Cerebellar nuclear complex (tissue), 1 donor: ENCODE results near the gene CAMTA1.
A peak's percentile ranks its signal among the peaks of the same experiment; 100 is the strongest.
"Not testable (repeated sequence)": the region's sequence is repeated elsewhere in the genome, so short reads cannot be mapped to it uniquely, and the experiment has no call there.

Experiments used
- DNase-seq, 2 experiments: peaks; one replicate each; lab custom pipeline; 2025; lab: John Stamatoyannopoulos, UW

Gene CAMTA1

DNA sequence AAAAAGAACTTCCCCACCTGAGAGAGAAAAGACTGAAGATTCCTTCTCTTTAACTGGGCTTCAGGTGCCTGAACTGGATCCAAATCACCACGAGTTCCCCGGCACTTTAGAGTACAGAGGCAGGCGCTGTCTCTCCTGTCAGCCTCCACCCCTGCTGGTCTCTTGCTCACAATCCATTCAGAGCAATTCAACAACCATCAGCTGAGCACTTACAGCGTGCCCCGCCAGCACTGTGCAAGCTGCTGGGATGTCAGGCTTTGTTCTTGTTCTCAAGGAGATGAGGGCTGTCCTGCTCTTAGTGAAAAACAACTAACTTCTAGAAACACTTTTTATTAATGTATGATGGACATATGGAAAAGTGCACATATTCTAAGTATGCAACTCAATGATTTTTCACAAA, 917.1 kb downstream of the CAMTA1 start:
- no peak for DNase-seq

DNA sequence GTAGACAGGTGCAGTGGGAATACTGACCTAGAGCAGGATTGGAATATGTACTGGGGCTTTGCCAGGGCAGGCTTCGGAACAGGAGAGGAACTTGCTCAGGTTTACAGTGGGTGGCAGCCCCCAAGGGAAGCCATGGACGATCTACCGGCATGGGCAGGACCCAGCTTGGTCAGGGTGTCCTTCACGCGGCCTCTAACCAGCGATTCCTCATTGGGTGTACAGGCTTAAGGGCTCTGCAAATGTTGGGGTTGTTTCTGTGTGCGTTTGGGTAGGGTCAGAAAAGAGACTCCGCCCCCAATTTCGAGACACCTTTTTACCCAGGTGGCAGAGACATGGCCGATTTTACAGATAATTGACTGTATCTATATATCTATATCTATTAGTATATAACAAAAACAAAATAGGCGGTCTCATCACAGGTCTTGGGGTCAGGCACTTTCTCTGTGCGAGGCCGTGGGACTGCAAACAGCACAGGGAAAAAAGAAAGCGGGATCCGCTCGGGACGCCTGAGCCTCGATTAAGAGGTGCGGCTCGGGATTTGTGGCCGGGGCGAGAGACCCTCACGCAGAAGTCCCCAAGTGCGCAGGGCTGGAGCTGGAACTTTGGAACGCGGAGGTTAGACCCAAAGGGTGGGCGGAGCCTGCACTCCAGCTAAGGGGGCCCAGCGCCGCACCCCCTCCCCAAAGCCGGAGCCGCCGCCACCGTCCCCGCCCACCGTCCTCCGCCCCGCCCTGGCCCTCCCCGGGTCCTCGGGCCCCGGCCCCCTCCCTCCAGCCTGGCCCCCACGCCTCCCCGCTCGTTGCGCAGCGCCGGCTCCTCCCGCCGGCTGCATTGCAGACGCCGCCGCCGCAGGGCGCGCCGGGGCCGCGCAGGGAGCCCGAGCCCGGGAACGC, 918.3 kb downstream of the CAMTA1 start:
- DNase-seq = no peak

DNA sequence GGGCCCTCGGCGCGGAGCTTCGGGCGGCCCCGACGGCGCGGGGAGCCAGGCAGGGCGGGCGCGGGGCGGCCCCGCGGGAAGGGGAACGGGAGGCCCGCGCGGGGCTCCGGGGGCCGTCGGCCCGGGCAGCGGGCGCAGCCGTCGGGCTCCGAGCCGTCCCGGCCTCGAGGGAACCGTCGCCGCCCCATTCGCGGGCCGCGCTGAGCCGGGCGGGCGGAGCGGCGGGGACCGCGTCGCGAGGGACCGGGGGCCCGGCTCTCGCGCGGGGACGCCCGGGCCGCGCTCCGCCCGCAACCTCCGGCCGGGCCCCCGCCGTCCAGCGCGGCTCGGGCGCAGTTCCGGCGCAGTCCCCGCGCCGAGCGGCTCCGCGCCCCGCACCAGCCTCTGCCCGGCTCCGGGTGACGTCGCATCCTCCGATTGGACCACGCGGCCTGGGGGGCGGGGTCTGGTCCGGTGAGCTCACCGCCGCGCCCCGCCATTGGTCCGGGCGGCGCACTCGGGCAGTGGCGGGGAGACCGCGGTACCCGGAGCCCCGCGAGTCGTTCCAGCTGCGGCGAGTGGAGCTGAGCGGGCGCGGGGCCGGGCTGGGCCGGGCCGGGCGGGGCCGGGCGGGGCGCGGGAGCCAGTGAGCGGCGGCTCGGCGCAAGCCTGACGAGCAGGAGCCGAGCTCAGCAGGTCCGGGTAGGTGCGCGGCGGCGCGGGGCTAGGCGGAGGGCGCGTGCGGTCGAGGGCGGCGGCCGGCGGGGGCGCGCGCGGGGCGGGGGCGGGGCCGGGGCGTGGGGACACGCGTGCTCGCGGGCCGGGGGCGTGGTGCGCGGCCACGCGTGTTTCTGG, 919.2 kb downstream of the CAMTA1 start:
- DNase-seq = peak in 1 of 2 experiments; percentile 69

DNA sequence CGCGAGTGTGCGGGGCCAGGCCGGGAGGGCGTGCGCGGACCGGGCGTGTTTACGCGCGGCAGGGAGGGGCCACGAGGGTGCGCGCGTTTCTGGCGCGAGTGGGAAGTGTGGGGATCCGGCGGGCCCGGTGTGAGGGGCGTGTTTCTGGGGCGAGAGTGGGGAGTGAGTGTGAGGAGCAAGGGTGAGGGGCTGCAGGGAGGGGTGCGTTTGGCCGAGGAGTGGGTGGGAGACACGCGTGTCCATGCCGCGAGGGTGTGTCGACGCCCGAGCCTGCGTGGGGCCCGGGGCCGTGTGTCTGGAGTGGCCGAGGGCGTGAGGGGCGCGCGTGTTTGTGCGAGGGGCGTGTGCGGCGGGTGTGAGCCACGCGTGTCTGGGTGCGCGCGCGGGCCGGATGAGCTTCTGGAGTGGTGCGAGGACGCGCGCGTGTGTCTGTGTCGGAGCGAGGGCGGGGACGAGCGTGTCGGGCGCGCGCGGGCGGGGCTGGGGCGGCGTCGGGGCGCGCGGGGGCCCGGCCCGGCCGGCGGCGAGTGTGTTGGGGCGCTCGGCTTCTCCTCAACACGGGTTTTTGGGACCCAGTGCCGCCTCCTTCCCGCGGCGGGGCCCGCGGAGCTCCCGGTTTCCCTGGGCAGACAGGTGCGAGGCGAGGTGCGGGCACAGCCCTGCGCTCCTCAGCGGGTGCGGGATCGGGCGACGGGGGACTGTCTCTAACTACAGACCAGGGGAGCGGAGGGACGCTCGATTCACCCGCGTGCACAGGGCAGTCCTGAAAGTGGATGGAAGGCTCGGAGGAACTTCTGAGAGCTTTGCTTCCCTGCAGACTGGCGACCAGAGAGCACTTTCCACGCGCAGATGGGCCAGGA, 920.0 kb downstream of the CAMTA1 start:
- no peak for DNase-seq

DNA sequence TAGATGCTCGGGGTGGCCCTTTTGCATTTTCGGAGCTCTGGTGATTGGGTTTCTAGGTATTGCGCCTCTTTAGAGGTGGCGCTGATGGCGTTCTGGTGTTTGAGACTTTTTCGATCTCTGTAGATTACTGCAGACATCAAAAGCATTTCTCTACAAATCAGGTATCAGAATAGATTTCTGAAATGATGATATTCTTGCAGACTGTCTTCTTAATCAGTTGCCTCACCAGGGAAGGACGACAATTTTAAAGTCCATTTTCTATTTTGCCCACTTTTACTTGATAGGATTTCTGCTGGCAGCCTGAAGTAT, 920.6 kb downstream of the CAMTA1 start:
- no peak for DNase-seq

DNA sequence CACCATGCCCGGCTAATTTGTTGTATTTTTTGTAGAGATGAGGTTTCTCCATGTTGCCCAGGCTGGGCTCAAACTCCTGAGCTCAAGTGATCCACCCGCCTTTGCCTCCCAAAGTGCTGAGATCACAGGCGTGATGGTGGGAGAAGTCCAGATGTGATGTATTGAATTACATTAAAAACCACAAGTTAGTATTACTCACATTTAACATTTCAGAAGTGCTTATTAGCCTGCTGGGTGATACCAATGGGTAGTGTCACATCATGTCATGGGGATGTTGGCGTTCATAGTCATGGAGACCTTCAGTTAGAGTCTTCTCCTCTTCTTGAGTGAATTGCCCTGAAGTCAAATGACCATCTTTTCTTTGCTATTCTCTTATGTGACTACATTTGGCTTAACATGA, 922.3 kb downstream of the CAMTA1 start:
- no peak for DNase-seq

DNA sequence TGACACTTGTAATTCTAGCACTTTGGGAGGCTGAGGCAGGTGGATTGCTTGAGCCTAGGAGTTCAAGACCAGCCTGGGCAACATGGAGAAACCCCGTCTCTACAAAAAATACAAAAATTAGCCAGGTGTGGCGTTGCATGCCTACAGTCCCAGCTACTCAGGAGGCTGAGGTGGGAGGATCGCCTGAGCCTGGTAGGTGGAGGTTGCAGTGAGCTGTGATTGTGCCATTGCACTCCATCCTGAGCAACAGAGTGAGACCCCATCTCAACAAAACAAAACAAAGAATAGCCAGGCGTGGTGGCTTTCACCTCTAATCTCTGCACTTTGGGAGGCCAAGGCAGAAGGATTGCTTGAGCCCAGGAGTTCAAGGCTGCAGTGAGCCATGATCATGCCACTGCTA, 922.8 kb downstream of the CAMTA1 start:
- not testable (repeated sequence) for DNase-seq

DNA sequence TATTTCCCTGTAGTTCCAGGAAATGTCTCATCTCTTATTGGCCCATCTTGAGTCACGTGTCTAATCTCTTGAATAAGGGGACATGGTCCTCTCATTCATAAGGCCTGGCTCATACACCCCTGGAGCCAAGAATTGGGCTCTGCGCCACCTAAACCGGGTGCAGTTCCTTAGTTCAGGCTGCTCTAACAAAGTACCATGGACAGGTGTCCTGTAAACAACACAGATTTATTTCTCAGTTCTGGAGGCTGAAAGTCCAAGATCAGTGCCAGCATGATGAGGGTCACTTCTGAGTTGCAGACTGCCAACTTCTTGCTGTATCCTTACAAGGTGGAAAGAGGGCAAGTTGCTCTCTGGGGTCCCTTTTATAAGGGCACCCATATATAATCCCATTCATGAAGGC, 925.6 kb downstream of the CAMTA1 start:
- DNase-seq = no peak

DNA sequence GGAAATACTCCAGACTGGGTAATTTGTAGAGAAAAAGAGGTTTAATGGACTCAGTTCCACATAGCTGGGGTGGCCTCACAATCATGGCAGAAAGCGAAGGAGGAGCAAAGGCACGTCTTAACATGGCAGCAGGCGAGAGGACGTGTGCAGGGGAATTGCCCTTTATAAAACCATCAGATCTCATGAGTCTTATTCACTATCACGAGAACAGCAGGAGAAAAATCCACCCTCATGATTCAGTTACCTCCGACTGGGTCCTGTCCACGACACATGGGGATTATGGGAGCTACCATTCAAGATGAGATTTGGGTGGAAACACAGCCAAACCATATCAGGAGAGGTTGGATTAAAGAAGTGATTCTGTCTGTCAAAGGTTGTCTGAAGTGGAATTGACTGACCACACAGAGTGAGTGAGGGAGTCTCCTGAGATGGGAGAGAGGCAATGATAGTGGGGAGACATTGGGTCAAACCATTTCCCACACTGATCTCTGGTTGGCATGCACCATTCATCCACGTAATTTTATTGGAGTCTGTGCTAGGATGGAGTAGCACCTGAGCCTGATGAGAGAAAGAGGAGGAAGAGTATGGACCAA, 927.6 kb downstream of the CAMTA1 start:
- no peak for DNase-seq

DNA sequence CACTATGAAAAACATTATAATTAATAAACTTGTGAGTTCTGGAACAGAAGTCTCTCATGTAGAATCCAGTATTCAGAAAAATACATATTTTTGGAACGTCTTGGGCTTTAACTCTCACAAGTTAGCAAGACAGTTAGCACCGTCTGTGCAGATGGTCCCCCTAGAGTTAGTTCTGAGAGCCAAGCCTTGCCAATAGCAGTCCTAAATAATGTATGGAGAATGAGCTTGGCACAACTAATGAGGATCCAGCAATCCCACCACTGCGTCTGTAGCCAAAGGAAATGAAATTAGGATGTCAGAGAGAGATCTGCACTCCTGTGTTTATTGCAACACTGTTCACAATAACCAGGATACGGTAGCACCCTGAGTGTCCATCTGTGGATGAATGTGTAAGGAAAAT, 931.3 kb downstream of the CAMTA1 start:
- DNase-seq = no peak

DNA sequence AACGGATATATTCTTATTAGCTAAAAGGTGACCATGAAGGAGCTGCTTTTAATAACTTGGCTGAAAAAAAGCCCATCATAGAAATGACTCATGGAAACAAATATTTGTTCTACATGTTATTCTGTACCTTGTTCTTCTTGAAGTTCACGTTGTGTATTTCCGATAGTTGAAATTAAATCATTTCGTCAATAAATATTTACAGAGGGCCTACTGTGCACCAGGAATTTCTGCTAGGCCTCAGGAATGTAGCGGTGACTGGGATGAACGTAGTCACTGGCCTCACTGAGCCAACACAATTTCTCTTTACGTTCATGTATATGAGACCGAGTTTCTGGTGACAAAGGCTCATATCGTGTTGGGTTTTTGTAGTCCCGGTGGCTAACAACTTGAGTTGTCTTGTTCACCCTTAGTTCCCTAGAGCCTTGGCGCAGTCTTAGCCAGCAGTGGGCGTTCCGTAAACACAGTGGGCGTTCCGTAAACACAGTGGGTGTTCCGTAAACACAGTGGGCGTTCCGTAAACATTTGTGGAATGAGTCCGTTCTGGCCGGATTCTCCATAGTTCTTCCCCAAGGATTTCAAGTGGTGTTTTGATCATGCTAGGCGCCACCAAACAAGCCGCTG, 932.6 kb downstream of the CAMTA1 start:
- no peak for DNase-seq

DNA sequence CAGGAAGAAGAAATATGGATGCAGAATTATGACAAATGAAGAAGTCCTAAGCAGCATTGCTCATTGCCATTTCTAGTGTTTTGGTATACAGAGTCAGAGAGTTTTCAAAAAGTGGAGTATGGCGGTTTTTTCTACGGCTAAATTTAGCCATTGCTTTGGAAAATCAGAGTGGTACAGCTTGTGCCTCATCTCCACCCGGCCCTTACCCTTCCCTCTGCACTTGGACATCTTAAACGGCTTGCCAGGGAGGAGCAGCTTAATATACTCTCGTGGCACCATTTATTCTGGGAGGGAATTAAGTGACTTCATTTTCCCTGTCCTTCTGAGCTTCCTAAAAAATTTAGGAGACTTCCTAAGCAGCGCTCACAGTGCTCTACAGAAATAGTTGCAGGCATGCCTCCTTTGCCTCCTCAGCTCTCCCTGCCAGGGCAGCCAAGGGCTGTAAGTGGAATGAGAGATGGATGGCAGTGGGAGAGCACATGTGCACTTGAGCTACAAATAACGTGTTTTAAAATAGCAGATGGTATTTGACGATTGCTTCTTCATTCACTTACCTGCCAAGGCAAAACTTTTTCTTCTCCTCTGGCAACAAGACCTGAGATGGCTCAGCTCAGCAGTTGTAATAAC, 934.3 kb downstream of the CAMTA1 start:
- no peak for DNase-seq

DNA sequence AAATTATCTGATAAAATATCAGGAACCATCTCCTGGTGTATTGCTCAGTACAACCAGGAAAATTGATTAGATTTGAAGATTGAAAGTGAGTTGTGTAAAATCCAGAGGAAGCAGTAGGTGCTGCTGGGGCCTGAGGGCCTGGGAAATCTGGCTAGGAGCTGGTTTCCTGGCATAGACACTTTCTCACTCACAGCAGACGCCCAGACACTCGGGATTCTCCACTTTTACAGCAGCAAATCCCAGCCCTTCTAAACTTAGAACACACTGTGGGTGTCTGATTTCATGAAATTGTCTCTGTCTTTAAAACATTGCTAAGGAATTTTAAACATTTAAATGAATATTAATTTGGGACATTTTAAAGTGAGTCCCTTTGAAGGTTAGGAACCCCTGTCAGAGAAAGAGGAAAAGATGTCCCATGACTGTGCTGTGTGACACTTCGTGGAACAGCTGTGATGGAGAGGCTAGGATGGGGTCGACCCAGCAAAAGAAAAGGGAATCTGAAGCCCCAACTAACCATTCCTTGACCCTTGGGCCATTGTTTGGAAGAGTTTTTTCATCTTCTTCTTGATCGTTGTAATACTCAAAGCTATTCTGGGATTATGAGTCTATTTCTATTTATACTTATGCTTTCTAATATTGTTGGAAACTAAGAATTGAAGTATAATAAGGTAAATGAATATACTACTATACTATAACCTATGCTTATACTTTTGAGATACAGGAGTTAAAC, 936.9 kb downstream of the CAMTA1 start:
- no peak for DNase-seq

DNA sequence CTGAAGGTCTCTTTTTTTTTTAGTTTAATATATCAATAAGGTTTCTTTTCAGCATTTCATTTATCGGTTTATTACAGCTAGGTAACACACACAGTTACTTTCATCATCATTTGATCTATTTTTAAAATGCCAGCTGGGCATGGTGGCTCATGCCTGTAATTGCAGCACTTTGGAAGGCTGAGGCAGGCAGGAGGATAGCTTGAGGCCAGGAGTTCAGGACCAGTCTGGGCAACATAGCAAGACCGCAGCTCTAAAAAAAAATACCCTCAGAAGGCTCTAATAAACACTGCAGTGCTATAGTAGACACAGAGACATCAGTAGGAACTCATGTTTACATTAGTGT, 937.4 kb downstream of the CAMTA1 start:
- DNase-seq = no peak

DNA sequence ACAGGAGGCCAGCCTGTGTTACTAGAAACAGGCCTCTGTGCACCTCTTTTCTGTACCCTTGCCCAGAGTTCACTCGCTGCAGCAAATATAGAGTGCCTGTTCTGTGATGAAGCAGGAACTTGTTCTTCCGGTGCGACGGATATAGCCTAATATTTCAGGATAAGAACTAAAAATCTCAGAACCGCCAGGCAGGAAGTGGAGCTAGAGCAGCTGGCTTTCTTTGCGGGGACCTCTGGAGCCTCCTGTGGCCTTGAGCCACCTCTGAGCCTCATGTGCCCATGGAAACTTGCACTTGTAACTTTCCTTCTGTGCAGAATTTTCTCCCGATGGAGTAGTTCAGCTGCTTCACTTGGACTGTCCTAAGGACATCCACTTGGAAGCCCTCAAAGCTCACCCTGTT, 941.4 kb downstream of the CAMTA1 start:
- no peak for DNase-seq

DNA sequence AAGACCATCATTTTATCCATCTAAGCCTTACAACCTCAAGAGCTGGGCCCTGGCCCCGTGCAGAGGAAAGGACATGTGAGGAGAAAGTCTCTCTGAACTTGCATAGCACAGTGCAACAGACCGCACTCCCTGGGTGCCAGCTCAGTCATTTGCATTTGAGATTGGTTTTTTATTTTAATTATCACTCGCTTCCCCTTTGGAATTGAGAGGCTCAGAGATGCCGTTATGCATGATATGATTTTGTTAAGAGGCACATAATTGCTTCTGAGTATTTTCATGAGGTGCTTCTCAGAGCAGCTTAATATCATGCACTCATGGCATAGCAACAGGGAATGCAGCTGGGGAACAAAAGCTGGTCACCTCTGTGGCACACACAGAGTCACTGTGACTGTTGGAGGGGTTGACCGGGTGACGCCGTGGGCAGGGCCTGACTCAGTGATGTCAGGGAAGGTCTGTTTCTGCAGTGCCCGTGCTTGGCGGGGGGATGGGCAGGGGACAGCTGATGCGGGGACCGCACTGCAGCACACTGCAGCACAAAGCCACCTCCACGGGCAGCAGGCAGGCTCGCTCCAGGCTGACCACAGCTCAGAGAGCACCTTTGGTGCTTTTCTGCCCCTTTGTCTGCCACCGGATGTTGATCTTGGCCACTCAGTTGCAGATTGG, 942.7 kb downstream of the CAMTA1 start:
- peak in 1 of 2 experiments; percentile 46 for DNase-seq

DNA sequence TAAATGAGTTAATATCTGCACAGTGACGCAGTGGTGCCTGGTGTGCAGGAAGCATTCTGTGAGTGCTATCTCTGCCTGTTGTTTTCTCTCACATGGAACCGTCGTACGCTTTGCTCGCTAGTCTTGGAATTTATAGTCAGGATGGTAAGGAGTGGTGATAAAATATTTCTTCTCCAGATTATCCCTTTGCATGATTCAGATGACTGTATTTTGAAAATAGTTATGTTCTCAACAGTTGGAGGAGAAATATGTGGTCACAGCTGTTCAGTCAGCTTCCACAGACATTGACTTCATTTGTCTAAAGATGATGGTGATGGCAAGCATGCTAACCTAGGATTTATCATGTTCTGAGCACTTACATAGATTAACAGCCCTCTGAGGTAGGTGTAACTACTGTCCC, 944.5 kb downstream of the CAMTA1 start:
- no peak for DNase-seq

DNA sequence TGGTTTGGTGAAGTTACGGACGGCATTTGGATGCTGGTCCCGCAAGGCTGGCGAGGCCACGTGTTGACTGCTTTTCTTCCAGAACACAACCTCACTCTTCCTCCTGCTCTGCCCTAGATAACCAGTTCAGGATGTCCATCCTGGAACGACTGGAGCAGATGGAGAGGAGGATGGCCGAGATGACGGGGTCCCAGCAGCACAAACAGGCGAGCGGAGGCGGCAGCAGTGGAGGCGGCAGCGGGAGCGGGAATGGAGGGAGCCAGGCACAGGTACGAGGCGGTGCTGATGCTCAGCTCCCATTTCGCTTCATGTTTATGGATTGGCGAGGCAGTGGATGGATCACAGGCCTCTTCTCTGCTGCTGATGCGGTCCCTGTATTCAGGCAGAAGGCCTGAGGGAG, 947.1 kb downstream of the CAMTA1 start:
- no peak for DNase-seq

DNA sequence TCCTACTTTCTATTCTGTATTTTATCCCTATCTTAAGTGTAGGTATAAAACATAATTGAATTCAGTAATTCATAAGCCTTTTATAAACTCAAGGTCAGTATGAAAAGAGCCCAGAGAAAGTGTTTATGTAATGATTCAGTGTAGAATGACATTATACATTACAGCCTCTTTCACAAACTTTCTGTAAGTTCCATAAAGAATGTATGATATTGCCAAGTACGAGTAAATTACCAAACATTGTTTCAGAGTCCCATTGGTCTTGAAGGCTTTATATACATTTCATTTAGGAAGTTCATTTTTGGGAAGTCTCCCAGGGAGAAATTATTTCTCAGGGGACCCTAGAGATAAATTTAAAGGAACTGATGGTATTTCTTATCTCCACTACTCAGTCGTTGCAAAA, 948.0 kb downstream of the CAMTA1 start:
- no peak for DNase-seq

DNA sequence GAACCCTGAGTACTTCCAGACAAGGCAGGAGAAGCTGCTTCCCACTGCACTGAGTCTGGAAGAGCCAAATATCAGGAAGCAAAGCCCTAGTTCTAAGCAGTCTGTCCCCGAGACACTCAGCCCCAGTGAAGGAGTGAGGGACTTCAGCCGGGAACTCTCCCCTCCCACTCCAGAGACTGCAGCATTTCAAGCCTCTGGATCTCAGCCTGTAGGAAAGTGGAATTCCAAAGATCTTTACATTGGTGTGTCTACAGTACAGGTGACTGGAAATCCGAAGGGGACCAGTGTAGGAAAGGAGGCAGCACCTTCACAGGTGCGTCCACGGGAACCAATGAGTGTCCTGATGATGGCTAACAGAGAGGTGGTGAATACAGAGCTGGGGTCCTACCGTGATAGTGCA, 952.8 kb downstream of the CAMTA1 start:
- no peak for DNase-seq
